GM21723 (cell line): ENCODE measurements around the gene AK6.
"Not testable (repeated sequence)": the region's sequence is repeated elsewhere in the genome, so short reads cannot be mapped to it uniquely, and the experiment has no call there.

Experiments used
- ATAC-seq: cut with Tn5 transposase; IDR thresholded peaks from one replicate; pipeline ENCODE4 v1.9.1; 2021; ENCODE audit warnings: mild to moderate bottlenecking, moderate library complexity; ENCODE audit not compliant: unreplicated experiment

AK6 gene

DNA sequence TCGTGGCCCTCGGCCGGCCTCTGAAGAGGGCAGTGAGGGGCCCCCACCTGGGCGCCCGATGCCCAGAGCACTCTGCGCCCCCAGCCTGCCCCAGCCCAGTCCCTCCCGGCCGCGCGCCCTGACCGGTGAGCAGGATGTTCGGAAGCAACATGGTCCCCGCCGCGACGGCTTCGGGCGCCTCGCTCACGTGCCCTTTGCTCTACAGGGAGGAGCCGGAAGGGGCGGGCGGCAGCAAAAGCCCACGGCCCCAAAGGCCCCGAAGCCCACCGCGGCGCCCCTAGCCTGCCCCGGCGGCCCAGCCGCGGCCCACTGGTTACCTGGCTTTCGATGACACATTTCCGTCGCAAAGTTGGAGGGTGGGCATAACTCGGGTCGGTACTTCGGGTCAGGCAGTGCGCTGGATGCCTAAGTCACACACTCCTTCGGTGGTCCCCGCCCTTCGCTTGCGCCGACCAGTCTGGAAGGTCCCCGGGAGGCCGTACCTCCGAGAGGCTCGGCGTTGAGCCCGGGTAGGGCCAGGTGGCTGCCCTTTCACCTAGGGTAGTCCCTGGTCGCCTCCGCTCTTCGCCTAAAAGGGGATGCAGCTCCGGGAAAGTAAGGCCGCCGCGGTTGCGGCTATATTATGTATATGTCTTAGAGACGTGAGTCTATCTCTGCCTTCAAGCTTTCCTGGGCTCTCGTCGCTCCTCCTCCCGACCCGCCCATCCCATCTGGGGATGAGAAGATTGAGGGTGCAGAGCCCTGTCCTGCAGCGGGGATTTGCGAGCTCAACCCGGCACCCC lies at the start of gene AK6, which contains the start of the genes RAD17 and TAF9:
Gene AK6, minus strand, starts transcription at position 181 of the 782 bp plus-strand sequence. Its CDS starts 30 bp downstream, at position 151.
Gene RAD17, plus strand, starts transcription at position 479 of the 782 bp plus-strand sequence. CDS start 2,391 bp downstream, outside the sequence.
Gene TAF9, minus strand, starts transcription at position 181 of the 782 bp plus-strand sequence. CDS start 3,783 bp downstream, outside the sequence.
- ATAC-seq, result peak; percentile 89

DNA sequence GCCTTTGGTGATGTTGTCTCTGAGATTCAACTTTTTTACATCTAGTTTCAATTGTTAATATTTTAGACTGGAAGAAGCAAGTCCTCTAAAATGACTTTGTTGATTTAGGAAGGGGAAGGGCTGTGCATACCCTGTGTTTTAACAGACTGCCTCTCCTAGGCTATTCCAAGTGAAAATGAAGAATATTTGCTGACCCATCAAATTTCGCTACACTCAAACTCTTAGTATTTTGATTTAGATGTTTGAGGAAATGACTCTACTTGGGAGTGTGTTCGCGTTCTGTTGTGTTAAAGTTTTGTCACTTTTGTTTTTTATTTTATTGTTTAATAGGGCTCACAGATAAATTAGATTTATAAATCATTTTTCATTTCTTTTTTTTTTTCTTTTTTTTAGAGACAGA lies 49.2 kb upstream of the AK6 start:
- ATAC-seq, result no peak

DNA sequence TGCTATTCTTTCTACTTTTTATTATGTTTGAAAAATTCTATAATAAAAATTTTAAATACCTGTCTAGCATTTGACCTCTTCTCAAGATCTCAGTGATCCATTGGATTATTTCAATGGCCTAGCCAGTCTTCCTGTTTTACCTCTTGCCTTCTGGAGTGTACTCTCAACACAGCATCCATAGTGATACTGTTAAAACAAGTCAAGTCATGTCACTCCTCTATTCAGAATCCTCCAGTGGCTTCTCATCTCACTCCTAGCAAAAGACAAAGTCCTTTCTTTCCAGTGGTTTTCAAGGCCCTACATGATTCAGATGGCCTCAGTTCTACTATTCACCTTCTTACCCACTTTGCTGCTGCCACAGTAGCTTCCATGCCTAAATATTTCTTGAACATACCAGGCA lies 47.4 kb upstream of the AK6 start:
- no peak for ATAC-seq

DNA sequence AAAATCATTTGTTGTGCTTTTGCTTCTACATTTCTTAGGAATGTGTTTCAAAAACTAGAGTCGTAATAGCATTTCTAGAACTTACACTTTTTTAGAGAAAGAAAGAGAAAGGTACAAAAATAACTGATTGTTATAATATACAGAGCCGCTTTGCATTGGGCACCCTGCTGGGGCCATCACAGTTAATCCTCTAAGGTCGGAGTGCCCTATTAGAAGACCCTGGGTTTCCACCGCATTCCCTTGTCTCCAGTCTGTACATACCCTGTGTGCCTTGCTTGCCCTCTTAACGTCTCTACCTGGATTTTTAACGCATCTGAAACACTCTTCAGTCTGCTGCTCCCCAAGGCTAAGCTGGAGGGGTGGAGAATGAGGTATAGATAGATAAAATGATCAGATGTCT lies 46.9 kb upstream of the AK6 start:
- ATAC-seq, result no peak

DNA sequence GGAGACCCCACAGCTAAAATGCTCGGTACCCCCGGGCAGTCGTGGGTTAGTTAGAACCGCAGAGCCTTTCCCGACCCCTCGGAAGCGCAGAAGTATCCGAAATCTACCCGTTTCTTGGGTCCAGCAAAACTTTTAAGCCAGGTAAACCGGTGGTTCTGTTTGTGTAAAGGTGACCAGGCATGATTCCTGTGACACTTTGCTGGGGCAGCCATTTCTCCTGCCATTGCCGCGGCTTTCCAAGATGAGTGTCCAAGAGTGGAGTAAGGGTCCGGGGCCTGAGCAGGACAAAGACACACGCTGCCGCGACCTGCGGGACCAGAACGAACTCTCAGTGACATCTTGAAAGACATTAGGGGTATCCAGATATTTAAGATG lies 46.3 kb upstream of the AK6 start:
- ATAC-seq, result no peak

DNA sequence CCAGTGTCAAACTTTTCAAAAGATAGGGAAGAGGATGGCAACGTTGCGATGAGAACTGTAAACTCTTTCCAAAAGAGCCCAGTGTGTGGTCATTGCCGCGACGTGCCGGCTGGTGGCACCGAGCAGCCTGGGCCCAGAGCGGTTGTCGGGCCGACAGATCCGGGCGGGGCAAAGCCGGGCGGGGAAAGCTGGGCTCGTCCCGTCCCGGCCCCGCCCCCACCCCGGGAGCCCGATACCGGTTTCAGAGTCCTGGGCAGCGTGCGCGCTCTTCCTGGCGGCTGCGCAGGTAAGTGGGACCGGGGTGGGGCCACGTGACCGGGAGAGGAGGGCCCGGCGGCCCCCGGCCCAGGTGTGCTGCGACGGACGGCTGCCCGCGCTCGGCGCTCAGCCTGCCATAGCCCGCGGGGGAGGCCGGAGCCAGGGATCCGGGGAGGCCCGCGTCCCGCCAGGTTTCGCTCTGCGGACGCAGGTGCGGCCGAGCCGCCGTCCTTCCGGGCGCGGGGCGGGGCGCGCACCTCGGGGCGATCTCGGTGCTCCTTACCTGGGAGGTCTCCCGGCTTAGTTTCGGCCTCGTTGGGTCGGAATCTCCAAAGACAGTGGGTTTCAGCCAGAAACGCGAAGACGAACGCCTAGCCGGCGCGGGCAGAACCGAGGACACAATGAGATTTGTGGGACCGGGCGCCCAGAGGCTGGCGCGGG lies 45.7 kb upstream of the AK6 start, which contains the start of gene MARVELD2:
Gene MARVELD2, plus strand, starts transcription at position 232 of the 699 bp plus-strand sequence. CDS start 4,270 bp downstream, outside the sequence.
- ATAC-seq, result peak; percentile 79

DNA sequence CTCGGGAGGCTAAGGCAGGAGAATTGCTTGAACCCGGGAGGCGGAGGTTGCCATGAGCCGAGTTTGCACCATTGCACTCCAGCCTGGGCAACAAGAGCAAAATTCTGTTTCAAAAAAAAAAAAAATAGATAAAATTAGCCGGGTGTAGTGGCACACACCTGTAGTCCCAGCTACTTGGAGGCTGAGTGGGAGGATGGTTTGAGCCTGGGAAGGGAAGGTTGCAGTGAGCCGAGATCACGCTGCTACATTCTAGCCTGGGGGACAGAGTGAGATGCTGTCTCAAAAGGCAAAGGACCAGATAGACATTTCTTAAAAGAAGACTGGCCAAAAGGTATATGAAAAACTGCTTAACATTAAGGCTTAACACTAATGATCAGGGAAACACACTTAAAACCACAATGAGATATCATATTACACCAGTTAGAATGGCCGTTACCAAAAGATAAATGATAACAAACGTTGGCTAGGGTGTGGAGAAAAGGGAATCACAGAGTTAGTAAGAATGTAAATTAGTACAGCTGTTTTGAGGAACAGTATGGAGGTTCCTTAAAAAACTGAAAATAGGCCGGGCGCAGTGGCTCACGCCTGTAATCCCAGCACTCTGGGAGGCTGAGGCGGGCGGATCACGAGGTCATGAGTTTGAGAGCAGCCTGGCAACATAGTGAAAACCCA lies 35.5 kb upstream of the AK6 start:
- ATAC-seq, result no peak

DNA sequence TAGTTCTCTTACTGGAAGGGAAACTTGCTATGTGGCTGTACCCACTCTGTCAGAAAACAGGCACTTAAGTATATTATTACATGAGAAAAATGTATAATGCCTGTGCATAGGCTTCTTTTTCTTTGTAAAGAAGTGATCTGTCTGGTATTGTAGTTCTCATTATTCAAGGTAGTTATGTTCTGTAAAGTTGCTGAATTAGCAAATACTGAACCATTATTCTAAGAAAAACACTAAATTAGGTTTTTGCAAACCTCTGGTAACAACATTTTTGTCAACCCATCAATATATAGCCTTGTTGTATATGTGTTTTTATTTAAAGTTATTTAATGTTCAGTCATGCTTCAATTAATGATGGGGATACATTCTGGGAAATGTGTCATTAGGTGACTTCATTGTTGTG lies 9.1 kb upstream of the AK6 start:
- ATAC-seq, result no peak

DNA sequence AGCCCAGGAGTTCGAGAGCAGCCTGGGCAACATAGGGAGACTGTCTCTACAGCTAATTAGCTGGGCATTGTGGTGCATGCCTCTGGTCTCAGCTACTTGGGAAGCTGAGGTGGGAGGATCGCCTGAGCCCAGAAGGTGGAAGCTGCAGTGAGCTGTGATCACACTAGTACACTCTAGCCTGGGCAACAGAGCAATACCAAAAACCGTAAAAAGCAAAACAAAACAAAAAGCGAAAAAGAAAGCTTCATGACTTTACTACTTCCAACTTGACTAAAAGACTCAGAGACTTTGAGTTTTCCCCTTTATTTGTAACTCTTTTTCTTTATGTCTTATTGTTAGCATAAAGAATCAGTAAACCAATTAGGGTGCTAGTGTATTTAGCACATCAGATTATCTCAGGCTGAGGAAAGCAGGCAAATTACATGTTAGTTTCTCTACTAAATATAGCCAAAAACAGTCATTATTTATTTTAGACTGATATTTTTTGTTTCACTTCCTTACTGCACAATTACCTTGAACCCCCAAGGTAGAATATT lies 5.7 kb upstream of the AK6 start:
- ATAC-seq, result peak; percentile 74

DNA sequence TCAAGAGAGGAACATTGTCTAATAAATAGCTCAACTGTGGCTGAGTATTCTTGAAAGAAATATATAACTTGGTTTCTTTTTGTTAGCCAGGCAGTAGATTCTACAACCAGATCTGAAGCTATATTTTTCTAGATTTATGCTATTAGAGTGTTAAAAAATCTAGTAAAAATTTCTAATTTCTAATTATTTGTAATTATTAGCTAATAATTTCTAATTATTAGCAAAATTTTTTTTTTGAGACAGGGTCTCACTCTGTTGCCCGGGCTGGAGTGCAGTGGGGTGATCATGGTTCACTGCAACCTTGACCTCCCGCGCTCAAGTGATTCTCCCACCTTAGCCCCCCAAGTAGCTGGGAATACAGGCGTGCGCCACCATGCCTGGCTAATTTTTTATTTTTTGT lies 3.1 kb upstream of the AK6 start:
- no peak for ATAC-seq

DNA sequence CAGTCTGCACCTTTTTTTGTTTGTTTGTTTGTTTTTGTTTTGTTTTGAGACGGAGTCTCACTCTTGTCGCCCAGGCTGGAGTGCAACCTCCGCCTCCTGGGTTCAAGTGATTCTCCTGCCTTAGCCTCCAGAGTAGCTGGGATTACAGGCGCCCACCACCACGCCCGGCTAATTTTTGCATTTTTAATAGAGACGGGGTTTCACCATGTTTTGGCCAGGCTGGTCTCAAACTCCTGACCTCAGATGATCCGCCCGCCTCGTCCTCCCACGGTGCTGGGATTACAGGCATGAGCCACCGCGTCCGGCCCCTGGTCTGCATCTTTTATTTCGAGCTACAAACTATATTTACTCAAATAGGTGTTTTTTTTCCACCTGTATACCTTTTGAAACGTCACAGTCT lies 1.0 kb upstream of the AK6 start:
- not testable (repeated sequence) for ATAC-seq

DNA sequence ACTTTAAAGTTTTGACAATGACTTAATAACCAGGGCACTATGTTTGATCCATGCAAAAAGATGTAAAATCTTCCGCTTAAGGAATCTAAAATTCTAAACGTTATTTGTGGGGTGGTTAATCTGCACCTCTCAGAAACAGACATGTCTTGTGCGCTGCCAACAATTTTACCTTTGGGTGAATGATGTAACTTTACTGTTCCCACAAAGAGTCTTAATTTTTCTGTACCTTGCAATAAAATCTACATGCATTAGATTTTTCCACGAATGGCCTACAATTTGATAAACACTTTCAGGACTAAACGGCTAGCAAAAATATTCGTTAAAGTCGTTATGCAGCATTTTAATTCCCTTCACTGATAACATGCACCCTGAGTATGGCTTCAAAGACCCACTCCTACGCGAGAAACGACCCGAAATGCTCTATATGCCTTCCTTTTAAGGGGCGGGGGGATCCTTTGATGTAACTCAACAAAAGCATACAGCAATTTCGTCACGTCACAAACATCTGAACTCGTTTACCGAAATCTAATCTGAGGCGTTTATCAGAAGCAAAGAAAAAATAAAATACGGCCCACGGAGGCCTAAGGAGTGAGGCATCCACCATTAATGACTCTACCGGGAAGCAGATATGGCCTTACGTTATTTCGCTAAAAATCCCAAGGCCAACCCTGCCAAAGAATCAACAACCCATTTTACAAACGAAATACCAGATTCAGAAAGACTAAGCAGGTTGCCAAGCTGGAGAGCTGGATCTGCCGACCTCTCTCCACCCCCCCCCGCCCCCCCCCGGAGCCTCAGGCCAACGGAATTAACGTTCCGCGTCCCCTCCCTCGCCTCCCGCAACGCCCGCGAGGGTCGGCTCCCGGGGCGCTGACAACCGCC lies 621 bp downstream of the AK6 start:
- peak; percentile 32 for ATAC-seq

DNA sequence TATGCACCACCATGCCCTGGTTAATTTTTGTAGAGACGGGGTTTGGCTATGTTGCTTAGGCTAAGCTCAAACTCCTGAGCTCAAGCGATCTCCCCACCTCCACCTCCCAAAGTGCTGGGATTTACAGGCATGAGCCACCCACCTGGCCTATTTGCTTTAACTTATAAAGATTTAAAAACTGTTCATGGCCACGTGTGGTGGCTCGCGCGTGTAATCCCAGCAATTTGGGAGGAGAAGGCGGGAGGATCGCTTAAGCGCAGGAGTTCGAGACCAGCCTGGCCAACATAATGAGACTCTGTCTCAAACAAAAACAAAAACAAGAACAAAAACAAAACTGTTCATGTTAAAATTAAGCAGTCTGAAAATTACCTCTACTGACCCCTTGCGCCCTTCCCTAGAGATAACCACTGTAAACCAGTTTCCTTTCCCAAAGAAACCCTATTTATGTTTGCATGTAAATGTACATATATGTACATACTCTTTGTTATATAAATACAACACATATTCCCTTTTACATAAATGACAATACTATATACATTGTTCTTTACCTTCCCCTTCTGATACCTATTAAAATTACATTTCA lies 1.5 kb downstream of the AK6 start:
- no peak for ATAC-seq

DNA sequence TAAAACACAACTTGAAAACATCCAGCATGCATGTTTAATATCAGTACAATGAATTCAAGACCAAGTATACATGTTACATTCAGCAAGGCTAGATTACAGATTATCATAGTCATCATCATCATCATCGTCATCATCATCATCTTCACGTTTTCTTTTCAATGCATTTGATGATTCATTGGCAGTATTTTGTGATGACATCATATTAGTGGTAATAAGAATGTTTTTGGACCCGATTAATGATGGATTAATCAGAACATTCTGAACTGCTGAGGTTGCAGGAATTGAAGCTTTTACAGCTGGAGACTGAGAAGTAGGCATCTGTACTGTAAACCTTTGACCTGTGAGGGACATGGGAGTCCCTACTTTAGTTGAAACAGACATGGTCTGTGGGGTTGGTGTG lies 4.5 kb downstream of the AK6 start:
- no peak for ATAC-seq

DNA sequence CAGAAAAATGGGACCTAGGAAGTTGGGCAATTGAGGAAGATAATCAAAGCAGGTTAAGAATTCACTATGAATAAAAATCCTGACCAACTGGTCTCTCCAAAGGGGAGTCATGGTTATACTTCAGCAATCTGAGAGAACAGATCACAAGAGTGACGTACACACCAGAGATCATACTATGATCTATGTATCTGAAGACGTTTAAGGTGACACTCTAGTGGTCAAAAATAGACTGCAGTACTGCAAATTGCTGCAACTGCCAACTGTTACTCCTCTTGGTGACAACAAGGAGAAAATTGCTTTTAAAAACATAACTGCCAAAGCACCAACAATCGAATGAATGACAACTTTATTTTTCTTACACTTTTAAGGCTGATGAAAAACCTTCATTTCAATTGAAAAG lies 4.9 kb downstream of the AK6 start:
- ATAC-seq, result no peak

DNA sequence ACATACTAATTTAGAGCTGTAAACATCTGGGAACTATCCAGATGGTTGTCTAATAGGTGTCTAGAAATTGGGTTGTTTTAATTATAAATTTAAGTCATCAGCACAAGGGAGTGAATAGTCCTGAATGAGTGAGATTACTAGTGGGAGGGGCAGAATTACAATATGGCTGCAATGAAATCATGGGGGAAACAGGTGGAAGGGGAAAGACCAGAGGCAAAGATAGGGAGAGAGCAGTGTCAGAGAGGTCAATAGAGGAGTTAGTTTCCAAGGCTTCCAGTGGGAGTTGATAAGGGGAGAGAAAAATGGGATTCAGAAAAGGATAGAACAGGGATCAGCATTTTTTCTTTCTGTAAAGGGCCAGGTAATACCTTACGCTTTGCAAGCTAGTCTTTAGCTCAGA lies 8.9 kb downstream of the AK6 start:
- ATAC-seq, result no peak

DNA sequence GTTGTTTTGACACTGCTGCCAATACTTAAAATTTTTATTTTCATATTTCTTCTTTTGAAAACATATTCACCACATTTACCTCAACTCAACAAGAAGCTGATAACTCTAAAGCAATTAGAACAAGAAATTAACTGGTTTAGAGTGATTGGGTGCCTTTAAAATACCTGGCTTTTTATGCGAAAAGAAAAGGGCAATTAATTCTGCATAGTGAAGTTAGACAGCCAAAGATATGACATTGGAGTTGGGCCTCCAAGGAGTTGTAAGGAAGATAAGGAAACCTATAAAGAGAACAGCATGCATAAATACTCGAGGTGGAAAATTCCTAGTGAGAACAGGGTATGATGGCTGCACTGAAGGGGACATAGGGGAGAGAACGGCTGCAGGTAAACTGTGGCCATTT lies 9.6 kb downstream of the AK6 start:
- no peak for ATAC-seq

DNA sequence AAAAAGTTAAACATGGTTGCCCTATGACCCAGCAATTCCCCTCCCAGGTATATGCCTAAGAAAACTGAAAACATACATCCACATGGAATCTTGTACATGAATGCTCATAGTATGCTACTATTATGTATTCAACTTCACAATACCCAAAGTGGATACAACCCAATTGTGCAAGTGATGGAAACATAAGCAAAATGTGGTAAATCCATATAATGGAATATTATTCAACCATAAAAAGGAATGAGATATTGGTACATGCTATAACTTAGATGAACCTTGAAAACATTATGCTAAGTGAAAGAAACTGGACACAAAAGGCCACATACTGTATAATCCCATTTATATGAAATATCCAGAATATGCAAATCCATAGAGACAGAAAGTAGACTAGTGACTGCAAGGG lies 18.7 kb downstream of the AK6 start:
- ATAC-seq, result no peak

DNA sequence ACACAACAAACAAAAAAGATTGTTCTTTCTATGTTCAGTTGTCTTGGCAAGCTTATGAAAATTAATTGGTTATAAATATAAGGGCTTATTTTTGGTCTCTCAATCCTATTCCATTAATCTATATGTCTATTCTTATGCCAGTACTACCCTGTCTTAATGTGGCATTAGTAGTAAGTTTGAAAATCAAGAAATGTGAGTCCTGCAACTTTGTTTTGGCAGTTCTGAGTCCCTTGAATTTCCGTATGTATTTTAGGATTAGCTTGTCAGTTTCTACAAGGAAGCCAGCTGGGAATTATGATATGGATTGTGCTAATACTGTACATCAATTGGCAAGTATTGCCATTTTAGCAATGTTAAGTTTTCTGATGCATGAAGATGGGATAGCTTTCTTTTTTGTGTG lies 26.2 kb downstream of the AK6 start:
- no peak for ATAC-seq
